WTC11 (cell line): ENCODE data around the gene MGRN1. TPM values are rescaled to one million over a fixed set of nuclear protein-coding genes. Genes with fewer than 3 reads are reported as not detected.

ENCODE experiments used
- ATAC-seq: fragments of 200-7000 bp; cut with Tn5 transposase; 2 replicates; pipeline ENCODE4 v1.10.0; 2021; ENCODE audit warnings: mild to moderate bottlenecking, moderate library complexity
- CTCF ChIA-PET: fragments of 300-600 bp; sonication (Branson Sonifier 250); formaldehyde crosslinking; loops from one replicate; lab custom pipeline; 2021; ENCODE audit warnings: antibody characterized with exemption; lab: Charles Lee
- POLR2A ChIA-PET: fragments of 350-600 bp; sonication (Branson Sonifier 250); formaldehyde crosslinking; loops from one replicate; lab custom pipeline; 2021; ENCODE audit warnings: antibody characterized with exemption; lab: Charles Lee
- DNase-seq: peaks from one replicate; pipeline ENCODE4 v3.0.0; 2021; ENCODE audit warnings: low spot score
- H3K27ac Mint-ChIP-seq: 2 replicates; pipeline ENCODE4 v1.8.0; 2021; ENCODE audit warnings: mixed read lengths
- H3K27me3 Mint-ChIP-seq: 2 replicates; pipeline ENCODE4 v1.8.0; 2021; ENCODE audit warnings: low read depth, mild to moderate bottlenecking, moderate library complexity, mixed read lengths
- H3K36me3 Mint-ChIP-seq: 2 replicates; pipeline ENCODE4 v1.8.0; 2021; ENCODE audit warnings: mixed read lengths
- H3K4me1 Mint-ChIP-seq: 2 replicates; pipeline ENCODE4 v1.8.0; 2022; ENCODE audit warnings: mixed read lengths
- H3K4me3 Mint-ChIP-seq: 2 replicates; pipeline ENCODE4 v1.8.0; 2021; ENCODE audit warnings: mild to moderate bottlenecking, moderate library complexity, mixed read lengths
- H3K9me3 Mint-ChIP-seq: 2 replicates; pipeline ENCODE4 v1.8.0; 2021; ENCODE audit warnings: mixed read lengths
- CBFB ChIP-seq: sonication (generic); formaldehyde crosslinking; IDR thresholded peaks from 2 replicates; pipeline ENCODE4 v1.8.1; 2022; ENCODE audit warnings: mild to moderate bottlenecking, low read depth, missing genetic modification reagents
- CDX4 ChIP-seq: fragments of 250-450 bp; sonication (Bioruptor Pico); IDR thresholded peaks from 2 replicates; pipeline ENCODE4 v1.9.0; 2021; ENCODE audit warnings: moderate library complexity, mild to moderate bottlenecking, inconsistent platforms, borderline replicate concordance
- CREM ChIP-seq: sonication (generic); formaldehyde crosslinking; IDR thresholded peaks from 2 replicates; pipeline ENCODE4 v1.8.1; 2022; ENCODE audit warnings: mild to moderate bottlenecking, missing genetic modification reagents, moderate library complexity
- E2F4 ChIP-seq: sonication (generic); formaldehyde crosslinking; IDR thresholded peaks from 2 replicates; pipeline ENCODE4 v1.8.1; 2022; ENCODE audit warnings: low read depth, mild to moderate bottlenecking, moderate library complexity, missing genetic modification reagents, borderline replicate concordance
- E2F5 ChIP-seq: sonication (generic); formaldehyde crosslinking; IDR thresholded peaks from 2 replicates; pipeline ENCODE4 v1.8.1; 2022; ENCODE audit warnings: mild to moderate bottlenecking, moderate library complexity, missing genetic modification reagents
- ERG ChIP-seq: fragments of 250-450 bp; sonication (Bioruptor Pico); IDR thresholded peaks from 2 replicates; pipeline ENCODE4 v1.8.0; 2021; ENCODE audit warnings: mild to moderate bottlenecking
- FOXK1 ChIP-seq: sonication (generic); formaldehyde crosslinking; IDR thresholded peaks from 2 replicates; pipeline ENCODE4 v1.8.0; 2022; ENCODE audit warnings: mild to moderate bottlenecking, moderate library complexity, missing genetic modification reagents
- GABPB1 ChIP-seq: sonication (generic); formaldehyde crosslinking; IDR thresholded peaks from 2 replicates; pipeline ENCODE4 v1.8.1; 2023; ENCODE audit warnings: mild to moderate bottlenecking, missing genetic modification reagents
- HMGXB4 ChIP-seq: sonication (generic); formaldehyde crosslinking; IDR thresholded peaks from 2 replicates; pipeline ENCODE4 v1.8.1; 2023; ENCODE audit warnings: mild to moderate bottlenecking, moderate library complexity, missing genetic modification reagents
- JAZF1 ChIP-seq: fragments of 250-450 bp; sonication (Bioruptor Pico); IDR thresholded peaks from 2 replicates; pipeline ENCODE4 v1.9.0; 2021; ENCODE audit warnings: moderate library complexity, mild to moderate bottlenecking, inconsistent platforms
- KAT7 ChIP-seq: sonication (generic); formaldehyde crosslinking; IDR thresholded peaks from 2 replicates; pipeline ENCODE4 v1.8.1; 2023; ENCODE audit warnings: missing genetic modification reagents, mild to moderate bottlenecking, borderline replicate concordance
- MYBL2 ChIP-seq: sonication (generic); formaldehyde crosslinking; IDR thresholded peaks from 2 replicates; pipeline ENCODE4 v1.8.1; 2023; ENCODE audit warnings: mild to moderate bottlenecking, moderate library complexity, missing genetic modification reagents
- NFYB ChIP-seq: sonication (generic); formaldehyde crosslinking; conservative IDR thresholded peaks from 2 replicates; pipeline ENCODE4 v1.8.0; 2022; ENCODE audit warnings: low read depth, missing genetic modification reagents
- PRRX2 ChIP-seq: fragments of 250-450 bp; sonication (Bioruptor Pico); IDR thresholded peaks from 2 replicates; pipeline ENCODE4 v1.8.0; 2021; ENCODE audit warnings: mild to moderate bottlenecking
- SMAD4 ChIP-seq: sonication (generic); formaldehyde crosslinking; IDR thresholded peaks from 2 replicates; pipeline ENCODE4 v1.8.0; 2022; ENCODE audit warnings: mild to moderate bottlenecking, missing genetic modification reagents
- SP1 ChIP-seq: sonication (generic); formaldehyde crosslinking; conservative IDR thresholded peaks from 2 replicates; pipeline ENCODE4 v1.8.1; 2022; ENCODE audit warnings: missing genetic modification reagents
- STAT6 ChIP-seq: sonication (generic); formaldehyde crosslinking; conservative IDR thresholded peaks from 2 replicates; pipeline ENCODE4 v1.8.1; 2023; ENCODE audit warnings: mild to moderate bottlenecking, low read depth, missing genetic modification reagents, moderate library complexity
- ZBTB21 ChIP-seq: sonication (generic); formaldehyde crosslinking; IDR thresholded peaks from 2 replicates; pipeline ENCODE4 v1.8.1; 2023; ENCODE audit warnings: mild to moderate bottlenecking, missing genetic modification reagents, borderline replicate concordance
- ZMAT4 ChIP-seq: fragments of 250-450 bp; sonication (Bioruptor Pico); IDR thresholded peaks from 2 replicates; pipeline ENCODE4 v1.9.0; 2021; ENCODE audit warnings: mild to moderate bottlenecking
- ZNF232 ChIP-seq: sonication (generic); formaldehyde crosslinking; IDR thresholded peaks from 2 replicates; pipeline ENCODE4 v1.8.0; 2022; ENCODE audit warnings: mild to moderate bottlenecking, missing genetic modification reagents
- ZNF317 ChIP-seq: sonication (generic); formaldehyde crosslinking; IDR thresholded peaks from 2 replicates; pipeline ENCODE4 v1.8.1; 2023; ENCODE audit warnings: low read depth, mild to moderate bottlenecking, moderate library complexity, missing genetic modification reagents, borderline replicate concordance
- ZNF416 ChIP-seq: fragments of 250-450 bp; sonication (Bioruptor Pico); IDR thresholded peaks from 2 replicates; pipeline ENCODE4 v1.9.0; 2021; ENCODE audit warnings: mild to moderate bottlenecking, inconsistent platforms
- ZNF512 ChIP-seq: sonication (generic); formaldehyde crosslinking; IDR thresholded peaks from 2 replicates; pipeline ENCODE4 v1.8.1; 2022; ENCODE audit warnings: missing genetic modification reagents, borderline replicate concordance
- total RNA-seq: library from RNA; stranded (reverse); gene quantifications from 3 replicates; pipeline ENCODE4 v1.2.3, GENCODE V29; 2021

MGRN1 gene
- total RNA-seq, 1 experiment from 2014 or later, result 88.8 TPM

- peak; percentile 91 for TF ChIP-seq E2F5 (CRISPR knock-in tag)
- TF ChIP-seq CREM (CRISPR knock-in tag), result 0 out of 2 replicates have a peak, but pooled peaks have one; percentile 49
- peak; percentile 93 for TF ChIP-seq SP1 (CRISPR knock-in tag)
- no peak for TF ChIP-seq CDX4
- no peak; the same call in 1 of the 2 replicates for TF ChIP-seq GABPB1 (CRISPR knock-in tag)
- no peak for TF ChIP-seq MYBL2
- TF ChIP-seq CBFB (CRISPR knock-in tag), result no peak
- TF ChIP-seq STAT6, result no peak
- TF ChIP-seq PRRX2 (CRISPR knock-in tag), result 0 out of 2 replicates have a peak, but pooled peaks have one; percentile 73
- no peak for TF ChIP-seq ZNF317 (CRISPR knock-in tag)
- TF ChIP-seq ERG (CRISPR knock-in tag), result no peak
- peak; percentile 89 for TF ChIP-seq NFYB (CRISPR knock-in tag)
- no peak for TF ChIP-seq E2F4 (CRISPR knock-in tag)
Observed at GRCh38 chr16:4693296-4693955, 68.8 kb downstream of the MGRN1 start, which contains the start of gene NUDT16L1 (continued).

GRCh38 chr16:4693956-4694641 lies 69.5 kb downstream of the MGRN1 start:
- peaks cover 3% of the 10 kb centered on the region; the same call in 1 of the 2 replicates for H3K36me3 Mint-ChIP-seq
- POLR2A ChIA-PET, result interaction anchor here (0.6 to 1.0 kb wide), 7 partner anchors 11 to 213 kb away, joined by 3 to 6 read pairs (median 5); no protein-coding TSS in a partner anchor
- H3K27me3 Mint-ChIP-seq, result no peaks in the 10 kb centered on the region
- peak overlapping the region; percentile 63 for H3K4me3 Mint-ChIP-seq
- CTCF ChIA-PET, result interaction anchor here (0.8 to 6.5 kb wide), 12 partner anchors 11 to 264 kb away, joined by 3 to 63 read pairs (median 4); partner anchors contain the start of genes CDIP1, MGRN1, ROGDI and SEC14L5
- no peaks in the 10 kb centered on the region for H3K4me1 Mint-ChIP-seq
- DNase-seq, result no peak
- no peak; the same call in none of the 2 replicates for ATAC-seq
- H3K27ac Mint-ChIP-seq, result no peak overlapping the region
- no peaks in the 10 kb centered on the region for H3K9me3 Mint-ChIP-seq
- TF ChIP-seq HMGXB4 (CRISPR knock-in tag) (peak; percentile 2; the same call in 1 of the 2 replicates), ZBTB21 (no peak), SMAD4 (no peak), KAT7 (CRISPR knock-in tag) (0 out of 2 replicates have a peak, but pooled peaks have one; percentile 73), ZNF232 (CRISPR knock-in tag) (no peak), E2F5 (CRISPR knock-in tag) (no peak; the same call in 1 of the 2 replicates), FOXK1 (CRISPR knock-in tag) (no peak), ZMAT4 (CRISPR knock-in tag) (no peak), JAZF1 (no peak), ZNF512 (CRISPR knock-in tag) (no peak), ZNF416 (CRISPR knock-in tag) (no peak)
